Spleen (tissue), 11 donors: ENCODE measurements around the gene CELF3. TPM values are rescaled to one million over a fixed set of nuclear protein-coding genes. Genes with fewer than 3 reads are reported as not detected.

ENCODE experiments used
- DNase-seq: peaks from one replicate; pipeline ENCODE4 v3.0.0-alpha.2; 2020
- H3K27ac ChIP-seq, 8 donors: fragments of 200-600 bp; sonication (generic) in 7 of 8; 1 replicate in 4 of 8; 2 replicates in 4 of 8; pipeline versions ENCODE4 v1.5.0 to v1.8.0; 2016 to 2021; ENCODE audit warnings: inconsistent platforms in 4 of 8, mild to moderate bottlenecking in 4 of 8, moderate library complexity in 1 of 8
- H3K27me3 ChIP-seq, 7 donors: fragments of 200-600 bp; sonication (generic) in 6 of 7; replicated peaks in 1 of 7; 1 replicate in 4 of 7; 2 replicates in 3 of 7; pipeline versions ENCODE4 v1.5.0 to v1.8.0; 2016 to 2021; ENCODE audit warnings: inconsistent platforms in 3 of 7, mild to moderate bottlenecking in 1 of 7
- H3K36me3 ChIP-seq, 6 donors: fragments of 200-600 bp; sonication (generic) in 5 of 6; 1 replicate in 4 of 6; 2 replicates in 2 of 6; pipeline versions ENCODE4 v1.5.0 to v1.8.0; 2016 to 2021; ENCODE audit warnings: inconsistent platforms in 2 of 6
- H3K4me1 ChIP-seq, 6 donors: fragments of 200-600 bp; sonication (generic) in 5 of 6; 1 replicate in 3 of 6; 2 replicates in 3 of 6; pipeline versions ENCODE4 v1.5.0 to v1.8.0; 2016 to 2021; ENCODE audit warnings: inconsistent platforms in 3 of 6
- H3K4me3 ChIP-seq, 8 donors: fragments of 200-600 bp; sonication (generic) in 7 of 8; 1 replicate in 4 of 8; 2 replicates in 4 of 8; pipeline versions ENCODE4 v1.5.0 to v1.8.0; 2016 to 2021; ENCODE audit warnings: inconsistent platforms in 4 of 8, mild to moderate bottlenecking in 4 of 8, moderate library complexity in 2 of 8
- H3K9me3 ChIP-seq, 8 donors: fragments of 200-600 bp; sonication (generic) in 7 of 8; 1 replicate in 4 of 8; 2 replicates in 4 of 8; pipeline versions ENCODE4 v1.5.0 to v1.8.0; 2016 to 2021; ENCODE audit warnings: inconsistent platforms in 4 of 8
- POLR2A ChIP-seq, 3 donors: fragments of 450-650 bp; IDR thresholded peaks; one replicate each; pipeline ENCODE4 v1.5.1; 2017; ENCODE audit warnings: antibody characterized with exemption in 3 of 3, mild to moderate bottlenecking in 1 of 3
- POLR2AphosphoS5 ChIP-seq, 3 donors: sonication (generic); formaldehyde crosslinking; IDR thresholded peaks; one replicate each; pipeline ENCODE4 v1.5.1; 2017; ENCODE audit warnings: antibody characterized with exemption in 3 of 3
- WGBS, 5 donors: extraction: QIAGEN DNeasy Blood & Tissue Kit in 3 of 5; methylation state at CpG; one replicate each; pipeline versions ENCODE4 v1.1.5 to v1.1.7; 2013 to 2018; 5-methylcytosine and 5-hydroxymethylcytosine counted together
- intact Hi-C: fragments of 100-400 bp; cut with DNase I; formaldehyde crosslinking; loops from one replicate; pipeline ENCODE4 v1.15.0; 2023; ENCODE audit warnings: low total_unique reads
- polyA plus RNA-seq, 3 donors: library from polyadenylated mRNA; stranded (reverse); fragments of 200-250 nt; gene quantifications; one replicate each; pipeline ENCODE4 v1.2.1, GENCODE V29; 2013
- total RNA-seq, 7 donors: library from RNA; depleted of rRNA in 3 of 7; stranded (reverse); fragments of >200 nt in 3 of 7; fragmentation: NEBNext Ultra II Directional in 4 of 7; extraction: Animal tissue kit (Norgen Biotek cat#: 25700) in 4 of 7; gene quantifications; one replicate each; pipeline versions ENCODE4 v1.1.0 to v1.2.1, GENCODE V29; 2016 to 2021
- TF ChIP-seq, protein P1 (sequence below), 11 experiments: fragments of 200-600 bp in 7 of 11; fragments of 450-650 bp in 4 of 11; sonication (generic) in 4 of 11; IDR thresholded peaks in 8 of 11; conservative IDR thresholded peaks in 3 of 11; 1 replicate in 7 of 11; 2 replicates in 4 of 11; pipeline versions ENCODE4 v1.4.0 to v1.8.0; 2016 to 2021; ENCODE audit warnings: antibody characterized with exemption in 11 of 11, inconsistent platforms in 4 of 11, mild to moderate bottlenecking in 1 of 11
- donor health status: healthy with polysubstance abuse.
- donor health status: DM: no; HTN: no; CAD: no; lungs with moderate emphysema.
- donor health status: DM: no; HTN: no; CAD: no.
- donor health status: Bipolar disorder and iron deficiency.
- donor health status: healthy.
- donor health status: DM: no; HTN: no; CAD: no.
- donor health status: DM: yes; HTN: yes; CAD: no.

CELF3 gene
- total and polyA plus RNA-seq, 10 donors: 0.02 to 0.40 TPM; not detected in 8

GRCh38 chr1:151704246-151704645, 12.4 kb downstream of the CELF3 start:
- H3K9me3 ChIP-seq: no peaks in the 10 kb centered on the region
- H3K27ac ChIP-seq: no peak overlapping the region
- WGBS, 5 donors: 73 to 88% (median 82%) methylated on average over 4 of the region's 4 CpGs
- H3K36me3 ChIP-seq: peaks cover 3 to 30% (median 23%) of the 10 kb centered on the region in 6 donors
- no peaks in the 10 kb centered on the region for H3K27me3 ChIP-seq
- H3K4me1 ChIP-seq: peaks cover 0 to 10% (median 4%) of the 10 kb centered on the region in 6 donors
- H3K4me3 ChIP-seq: no peak overlapping the region
- intact Hi-C loops: no loop called here
- TF ChIP-seq POLR2AphosphoS5 (IDR thresholded peaks at IDR 0.05): no peak
- TF ChIP-seq POLR2A (IDR thresholded peaks at IDR 0.05): no peak
- TF ChIP-seq, protein P1, sequence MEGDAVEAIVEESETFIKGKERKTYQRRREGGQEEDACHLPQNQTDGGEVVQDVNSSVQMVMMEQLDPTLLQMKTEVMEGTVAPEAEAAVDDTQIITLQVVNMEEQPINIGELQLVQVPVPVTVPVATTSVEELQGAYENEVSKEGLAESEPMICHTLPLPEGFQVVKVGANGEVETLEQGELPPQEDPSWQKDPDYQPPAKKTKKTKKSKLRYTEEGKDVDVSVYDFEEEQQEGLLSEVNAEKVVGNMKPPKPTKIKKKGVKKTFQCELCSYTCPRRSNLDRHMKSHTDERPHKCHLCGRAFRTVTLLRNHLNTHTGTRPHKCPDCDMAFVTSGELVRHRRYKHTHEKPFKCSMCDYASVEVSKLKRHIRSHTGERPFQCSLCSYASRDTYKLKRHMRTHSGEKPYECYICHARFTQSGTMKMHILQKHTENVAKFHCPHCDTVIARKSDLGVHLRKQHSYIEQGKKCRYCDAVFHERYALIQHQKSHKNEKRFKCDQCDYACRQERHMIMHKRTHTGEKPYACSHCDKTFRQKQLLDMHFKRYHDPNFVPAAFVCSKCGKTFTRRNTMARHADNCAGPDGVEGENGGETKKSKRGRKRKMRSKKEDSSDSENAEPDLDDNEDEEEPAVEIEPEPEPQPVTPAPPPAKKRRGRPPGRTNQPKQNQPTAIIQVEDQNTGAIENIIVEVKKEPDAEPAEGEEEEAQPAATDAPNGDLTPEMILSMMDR (IDR thresholded peaks at IDR 0.05 in 8 of 11, conservative IDR thresholded peaks at IDR 0.05 in 3 of 11): no peak
- no peak for DNase-seq

GRCh38 chr1:151703813-151704212, 12.8 kb downstream of the CELF3 start:
- Histone ChIP-seq H3K9me3 (no peaks in the 10 kb centered on the region), H3K27me3 (no peaks in the 10 kb centered on the region), H3K27ac (no peak overlapping the region), H3K4me1 (peaks cover 0 to 10% (median 4%) of the 10 kb centered on the region in 6 donors), H3K36me3 (peaks cover 4 to 35% (median 27%) of the 10 kb centered on the region in 6 donors), H3K4me3 (no peak overlapping the region)
- DNase-seq: no peak
- WGBS, 5 donors: 50 to 58% (median 56%) methylated on average over 16 to 17 of the region's 17 CpGs
- intact Hi-C loops: no loop called here
- TF ChIP-seq POLR2A (IDR thresholded peaks at IDR 0.05): no peak
- TF ChIP-seq, protein P1 (IDR thresholded peaks at IDR 0.05 in 8 of 11, conservative IDR thresholded peaks at IDR 0.05 in 3 of 11): no peak
- TF ChIP-seq POLR2AphosphoS5 (IDR thresholded peaks at IDR 0.05): no peak

GRCh38 chr1:151702936-151703335, 13.7 kb downstream of the CELF3 start:
- no peak for DNase-seq
- Histone ChIP-seq H3K9me3 (no peaks in the 10 kb centered on the region), H3K27me3 (no peaks in the 10 kb centered on the region), H3K4me1 (peaks cover 0 to 10% (median 4%) of the 10 kb centered on the region in 6 donors), H3K4me3 (no peak overlapping the region), H3K27ac (no peak overlapping the region), H3K36me3 (peaks cover 4 to 43% (median 33%) of the 10 kb centered on the region in 6 donors)
- intact Hi-C loops: no loop called here
- no peak for TF ChIP-seq POLR2A (IDR thresholded peaks at IDR 0.05)
- TF ChIP-seq, protein P1 (IDR thresholded peaks at IDR 0.05 in 8 of 11, conservative IDR thresholded peaks at IDR 0.05 in 3 of 11): no peak
- TF ChIP-seq POLR2AphosphoS5 (IDR thresholded peaks at IDR 0.05): no peak
- 34 to 51% (median 42%) methylated on average over 3 to 8 of the region's 8 CpGs for WGBS, 5 donors

GRCh38 chr1:151701515-151701914, 15.1 kb downstream of the CELF3 start:
- Histone ChIP-seq H3K27me3 (no peaks in the 10 kb centered on the region), H3K36me3 (peaks cover 4 to 58% (median 46%) of the 10 kb centered on the region in 6 donors), H3K4me1 (peaks cover 0 to 10% (median 4%) of the 10 kb centered on the region in 6 donors), H3K9me3 (no peaks in the 10 kb centered on the region), H3K27ac (no peak overlapping the region), H3K4me3 (no peak overlapping the region)
- intact Hi-C loops: no loop called here
- DNase-seq: no peak
- TF ChIP-seq POLR2AphosphoS5 (IDR thresholded peaks at IDR 0.05) (no peak), POLR2A (IDR thresholded peaks at IDR 0.05) (no peak)
- TF ChIP-seq, protein P1 (IDR thresholded peaks at IDR 0.05 in 8 of 11, conservative IDR thresholded peaks at IDR 0.05 in 3 of 11): no peak
- 92 to 98% (median 95%) methylated on average over 5 of the region's 5 CpGs for WGBS, 5 donors
